Tongue (tissue), 2 donors: ENCODE results near the gene EXT2. TPM values are rescaled to one million over a fixed set of nuclear protein-coding genes. Genes with fewer than 3 reads are reported as not detected.

Experiments
- DNase-seq: peaks from one replicate; pipeline ENCODE4 v3.0.0-alpha.2; 2015
- total RNA-seq: library from RNA; depleted of rRNA; stranded (reverse); fragments of >200 nt; gene quantifications from one replicate; pipeline ENCODE4 v1.2.3, GENCODE V29; 2014

Gene EXT2
- total RNA-seq, 1 donor from 2014 or later: 79.5 TPM

DNA sequence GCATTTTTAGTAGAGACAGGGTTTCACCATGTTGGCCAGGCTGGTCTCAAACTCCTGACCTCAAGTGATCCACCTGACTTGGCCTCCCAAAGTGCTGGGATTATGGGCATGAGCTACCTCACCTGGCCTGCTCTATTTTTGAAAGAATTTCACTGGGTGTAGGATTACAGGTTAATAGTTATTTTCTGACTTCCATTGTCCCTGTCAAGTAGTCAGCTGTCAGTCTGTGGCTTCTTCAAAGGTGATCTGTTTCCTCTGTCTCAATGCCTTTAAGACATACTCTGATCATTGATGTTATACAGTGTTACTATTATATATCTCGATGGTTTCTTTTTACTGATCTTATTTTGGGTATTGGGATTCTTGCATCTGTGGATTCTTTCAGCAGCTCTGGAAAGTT is 10.1 kb upstream of the EXT2 start:
- no peak for DNase-seq

DNA sequence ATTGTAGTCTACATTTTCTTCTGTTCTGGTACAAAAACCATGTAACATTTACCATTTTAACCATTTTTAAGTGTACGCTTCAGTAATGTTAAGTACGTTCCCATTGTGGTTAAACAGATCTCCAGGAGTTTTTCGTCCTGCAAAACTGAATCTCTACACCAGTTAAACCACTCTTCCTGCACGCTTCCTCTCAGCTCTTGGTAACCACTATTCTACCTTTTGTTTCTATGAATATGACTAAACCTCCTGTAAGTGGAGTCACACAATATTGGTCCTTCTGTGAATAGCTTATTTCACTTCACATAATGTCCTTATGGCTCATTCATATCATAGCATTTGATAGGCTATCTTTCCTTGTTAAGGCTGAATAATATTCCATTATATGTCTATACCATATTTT is 7.1 kb upstream of the EXT2 start:
- DNase-seq: no peak

DNA sequence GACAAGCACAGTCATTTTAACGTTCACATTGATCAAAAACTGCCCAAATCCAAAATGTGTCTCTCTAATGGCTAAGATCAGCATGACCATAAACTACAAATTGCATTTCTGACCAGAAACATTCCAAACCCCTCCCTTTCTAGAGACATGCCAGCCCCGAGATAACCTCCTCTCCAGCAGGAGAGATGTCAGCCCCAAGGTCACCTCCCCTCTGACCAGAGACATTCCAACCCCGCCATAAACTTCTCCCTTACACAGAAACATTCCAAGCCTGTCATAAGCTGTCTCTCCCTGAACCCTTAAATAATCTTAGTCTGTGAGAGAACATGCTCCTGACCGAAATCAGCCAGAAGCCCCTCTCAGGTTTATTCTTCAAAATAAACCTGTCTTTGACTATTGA is 6.6 kb upstream of the EXT2 start:
- DNase-seq: no peak

DNA sequence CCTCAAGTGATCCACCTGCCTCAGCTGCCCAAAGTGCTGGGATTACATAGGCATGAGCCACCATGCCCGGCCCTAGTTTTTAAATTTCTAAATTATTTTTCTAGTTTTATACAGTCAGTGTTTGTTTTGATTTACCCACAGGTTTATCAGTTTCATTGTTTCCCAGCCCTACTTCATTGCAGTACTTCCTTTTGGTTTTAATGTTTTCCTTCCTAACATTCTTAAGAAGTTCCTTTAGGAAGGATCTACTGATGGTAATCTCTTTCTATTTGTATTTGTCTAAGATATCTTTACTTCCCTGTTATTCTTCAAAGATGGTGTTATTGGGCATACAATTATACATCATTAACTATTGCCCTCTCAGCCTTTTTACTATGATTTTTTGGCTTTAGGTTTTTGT is 4.9 kb upstream of the EXT2 start:
- DNase-seq: no peak

DNA sequence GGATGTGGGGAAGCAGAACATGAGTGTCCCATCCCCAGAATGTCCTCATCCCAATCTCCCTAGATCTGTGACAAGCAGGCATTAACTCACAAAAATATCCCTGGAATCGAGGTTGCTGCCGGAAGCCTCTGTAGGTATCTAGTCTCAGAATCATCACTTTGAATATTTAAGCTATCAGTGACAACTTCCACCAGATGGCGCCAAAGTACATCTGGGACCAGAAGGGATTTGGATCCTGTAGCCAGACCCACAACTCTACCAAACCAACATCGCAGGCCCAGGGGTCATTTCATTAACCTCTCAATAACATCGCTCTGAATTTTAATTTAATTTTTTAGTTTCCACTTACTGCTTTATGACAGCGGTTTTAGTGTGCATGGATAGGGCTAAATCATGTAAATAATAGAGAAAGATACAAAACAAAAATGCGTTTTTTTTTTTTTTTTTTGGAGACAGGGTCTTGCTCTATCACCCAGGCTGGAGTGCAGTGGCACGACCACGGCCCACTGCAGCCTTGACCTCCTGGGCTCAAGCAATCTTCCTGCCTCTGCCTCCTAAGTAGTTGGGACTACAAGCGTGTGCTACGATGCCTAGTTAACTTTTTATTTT is 1.1 kb upstream of the EXT2 start:
- DNase-seq: peak; percentile 94

DNA sequence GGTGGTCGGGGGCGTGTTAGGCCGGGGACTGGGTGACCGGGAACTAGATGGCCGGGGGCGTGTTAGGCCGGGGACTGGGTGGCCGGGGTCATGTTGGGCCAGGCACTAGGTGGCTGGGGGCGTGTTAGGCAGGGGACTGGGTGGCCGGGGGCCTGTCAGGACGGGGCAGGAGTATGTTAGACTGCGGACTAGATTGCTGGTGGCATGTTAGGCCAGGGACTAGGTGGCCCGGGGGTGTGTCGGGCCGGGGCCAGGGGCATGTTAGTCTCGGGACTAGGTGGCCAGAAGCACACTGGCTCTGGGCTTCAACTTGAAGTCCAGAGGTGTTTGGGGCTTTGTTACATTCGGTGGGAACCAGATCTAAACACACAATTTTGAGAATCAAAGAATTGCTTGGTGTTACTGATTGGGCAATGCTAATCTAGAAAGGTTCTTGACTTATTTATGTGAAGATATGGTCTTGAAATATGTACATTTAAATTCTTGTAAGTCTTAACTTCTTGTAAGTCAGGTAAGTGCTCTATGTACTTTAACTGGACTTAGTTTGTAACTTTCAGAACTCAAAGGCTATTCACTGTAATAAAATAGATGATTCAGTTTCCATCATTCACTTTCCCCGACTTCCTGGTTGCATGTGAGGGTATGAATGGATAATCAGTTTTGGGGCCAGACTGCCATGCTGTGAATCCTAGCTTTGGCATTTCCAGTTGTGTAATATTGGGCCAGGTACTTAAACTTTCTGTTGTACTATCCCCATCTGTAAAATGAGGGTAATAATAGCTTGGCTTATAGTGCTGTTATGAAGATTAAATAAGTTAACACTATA is 1.1 kb downstream of the EXT2 start:
- no peak for DNase-seq

DNA sequence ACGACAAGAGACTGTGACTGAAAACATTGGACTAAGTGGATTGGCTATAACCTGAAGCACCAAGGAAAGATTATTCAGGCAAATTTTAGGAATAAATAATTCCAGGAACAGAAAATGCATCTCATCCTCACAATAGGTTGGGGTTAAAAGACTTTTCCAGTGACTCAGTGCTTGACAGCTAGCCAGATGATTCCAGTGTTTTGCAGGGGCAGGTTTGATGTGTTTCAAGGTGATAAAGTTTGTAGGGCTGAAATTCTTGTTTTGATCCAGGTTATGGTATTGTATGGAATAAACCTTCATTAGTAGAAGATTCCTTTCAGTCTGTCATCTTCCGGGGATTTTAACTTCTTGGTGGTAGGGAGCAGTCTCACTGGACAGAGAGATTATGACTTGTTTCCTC is 2.3 kb downstream of the EXT2 start:
- no peak for DNase-seq

DNA sequence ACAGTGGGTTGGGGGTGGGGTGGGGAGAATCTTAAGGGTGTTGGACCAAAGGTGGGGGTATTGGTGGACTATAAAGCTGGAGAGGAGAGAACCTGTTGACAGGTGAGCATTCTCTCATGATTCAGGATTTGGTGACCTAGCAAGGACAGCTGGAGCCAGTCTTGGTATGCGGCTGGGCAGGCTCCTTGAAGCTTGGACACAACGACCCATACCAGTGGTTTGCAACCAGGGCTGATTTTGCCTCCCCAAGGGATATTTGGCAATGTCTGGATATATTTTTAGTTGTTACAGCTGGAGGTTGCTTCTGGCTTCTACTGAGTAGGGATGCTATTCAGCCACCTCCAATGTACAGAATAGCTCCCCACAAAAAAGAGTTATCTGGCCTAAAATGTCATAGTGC is 5.6 kb downstream of the EXT2 start:
- no peak for DNase-seq

DNA sequence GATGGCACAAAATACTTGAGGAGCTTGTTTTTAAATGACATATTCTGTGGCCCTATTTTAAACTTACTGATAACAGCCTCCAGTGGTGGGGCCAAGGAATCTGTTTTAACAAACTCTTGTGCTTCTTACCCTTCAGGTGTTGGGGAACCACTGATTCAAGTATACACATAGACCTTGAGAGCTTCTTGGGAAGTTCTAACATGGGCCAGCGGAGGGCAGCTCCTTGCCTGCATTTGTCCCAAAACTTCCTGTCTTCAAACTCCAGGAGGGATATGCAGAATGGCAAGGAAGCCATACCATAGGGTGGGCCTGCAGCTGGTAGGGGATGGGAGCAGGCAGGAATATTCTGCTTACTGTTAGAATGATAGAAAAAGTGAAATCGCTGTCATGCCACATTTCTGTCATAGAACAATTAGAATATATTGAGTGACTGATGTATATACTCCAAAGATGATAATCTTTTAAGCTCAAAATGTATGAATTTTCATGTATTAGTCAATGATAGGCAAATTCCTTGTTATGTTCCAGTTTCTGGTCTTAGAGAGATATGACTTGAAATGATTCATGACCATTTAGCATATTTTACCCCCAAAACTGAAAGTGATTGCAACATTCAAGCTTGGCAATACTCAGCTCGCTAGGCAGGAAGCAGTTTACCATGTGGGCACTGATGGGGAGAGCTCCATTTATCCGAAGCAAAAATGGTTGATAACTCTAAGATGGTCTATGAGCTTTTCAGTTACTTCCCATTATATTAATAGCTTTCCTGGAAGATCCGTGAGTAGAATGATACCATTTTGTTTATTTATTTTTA is 9.2 kb downstream of the EXT2 start:
- no peak for DNase-seq

DNA sequence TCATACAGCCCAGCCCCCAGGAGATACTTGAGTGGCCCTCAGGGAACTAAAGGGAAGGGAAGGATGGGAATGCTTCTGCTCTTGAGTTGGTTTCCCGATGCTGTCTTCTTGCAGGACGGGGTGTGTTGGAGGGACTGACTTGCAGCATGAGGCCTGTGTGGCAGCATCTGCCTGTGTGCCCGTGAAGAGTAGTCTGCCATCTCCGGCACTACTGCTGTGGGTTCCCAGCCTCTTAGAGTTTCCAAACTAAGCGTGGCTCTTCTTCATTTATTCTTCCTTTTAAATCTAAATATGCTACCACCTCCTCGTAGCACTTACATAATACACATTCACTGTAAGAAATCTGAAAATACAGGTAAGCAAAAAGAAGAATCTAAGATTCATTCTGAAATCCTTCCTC is 12.8 kb downstream of the EXT2 start:
- no peak for DNase-seq

DNA sequence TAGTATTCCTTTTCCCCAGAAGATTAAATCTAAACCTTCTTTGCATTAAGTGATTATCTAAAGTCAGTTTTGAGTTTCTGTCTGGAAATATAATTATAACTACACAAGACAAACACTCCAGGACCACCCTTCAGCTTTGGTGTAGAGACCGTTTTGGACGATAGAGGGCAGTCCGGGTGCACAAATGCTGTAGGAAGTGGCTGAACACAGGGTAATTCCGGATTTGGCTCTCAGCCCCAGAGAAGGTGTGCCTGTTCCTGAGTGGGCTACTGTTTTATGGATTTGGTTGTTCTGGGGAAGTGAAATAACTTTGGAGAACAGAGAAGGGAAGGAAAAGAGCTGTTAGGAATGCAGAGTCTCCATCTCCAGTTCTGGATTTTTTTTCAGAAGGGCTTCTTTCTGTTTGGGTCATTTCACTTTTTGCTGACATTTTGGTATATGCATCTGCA is 14.8 kb downstream of the EXT2 start:
- DNase-seq: peak; percentile 77

DNA sequence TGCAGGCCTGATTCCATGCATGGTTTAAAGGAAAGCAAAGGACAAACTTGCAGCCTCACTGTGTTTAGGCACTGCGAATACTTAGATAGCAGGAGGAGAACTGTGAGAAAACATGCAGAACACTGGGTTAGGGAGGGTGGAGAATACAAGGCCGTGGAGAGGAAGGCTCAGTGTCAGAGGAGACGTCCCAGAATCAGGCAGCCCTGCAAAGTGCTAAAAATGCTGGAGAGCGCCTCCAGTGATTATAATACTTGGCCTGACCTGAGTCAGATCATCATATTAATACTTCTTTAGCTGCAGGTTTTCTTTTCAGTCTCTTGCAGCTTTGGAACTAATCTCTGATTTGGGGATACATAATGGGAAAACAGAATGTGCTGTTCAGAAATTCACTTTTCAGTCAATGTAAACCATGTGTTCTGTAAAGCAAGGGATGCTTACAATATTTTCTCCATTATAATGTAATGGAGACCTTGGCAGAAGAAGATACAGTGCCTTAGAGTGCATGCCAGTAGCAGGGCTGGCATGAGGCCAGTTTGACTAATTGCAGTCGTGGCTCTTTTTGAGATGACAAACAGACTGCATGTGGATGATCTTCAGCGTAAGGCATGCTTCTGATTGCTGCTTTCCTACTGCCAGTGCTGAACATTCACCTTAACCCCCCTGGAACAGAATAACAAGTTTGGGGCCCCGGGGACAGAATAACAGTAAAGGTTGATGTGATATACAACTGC is 16.8 kb downstream of the EXT2 start:
- peak; percentile 88 for DNase-seq

DNA sequence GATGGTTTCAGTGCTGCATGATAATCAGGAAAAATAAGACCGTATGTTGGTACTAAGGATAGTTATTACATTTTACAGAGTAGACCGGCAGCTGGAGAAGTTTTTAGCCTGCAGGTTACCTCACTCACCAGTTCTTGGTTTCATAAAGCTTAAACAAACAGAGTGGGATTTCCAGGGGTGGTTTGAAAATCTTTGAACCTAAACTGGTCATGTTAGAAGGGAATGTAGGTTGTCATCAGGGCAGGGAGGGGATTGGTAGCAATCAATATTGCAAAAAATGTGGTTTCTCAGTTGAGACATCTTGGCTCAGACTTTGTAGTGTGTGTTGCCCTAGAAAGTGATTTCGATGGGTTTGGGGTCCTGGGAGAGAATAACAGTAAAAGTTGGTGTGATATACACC is 17.5 kb downstream of the EXT2 start:
- no peak for DNase-seq

DNA sequence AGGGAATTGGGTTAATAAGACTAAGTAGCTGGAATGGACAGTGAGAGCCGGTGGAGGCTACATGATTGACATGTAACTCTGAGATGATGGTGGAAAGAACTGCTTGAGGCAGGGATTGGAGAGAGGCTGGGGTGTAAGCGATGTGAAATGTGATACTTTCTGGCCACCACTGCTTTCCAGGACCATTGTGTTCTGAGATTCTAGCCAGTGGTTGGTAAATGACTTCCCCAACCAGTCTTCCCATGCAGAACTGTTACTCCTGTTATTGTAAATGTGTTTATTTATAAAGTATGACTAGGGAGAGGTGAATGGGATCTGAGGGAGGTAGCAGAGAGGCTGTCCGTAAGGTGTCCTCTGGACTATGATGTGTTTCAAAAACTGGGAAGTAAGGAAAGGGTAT is 18.1 kb downstream of the EXT2 start:
- no peak for DNase-seq

DNA sequence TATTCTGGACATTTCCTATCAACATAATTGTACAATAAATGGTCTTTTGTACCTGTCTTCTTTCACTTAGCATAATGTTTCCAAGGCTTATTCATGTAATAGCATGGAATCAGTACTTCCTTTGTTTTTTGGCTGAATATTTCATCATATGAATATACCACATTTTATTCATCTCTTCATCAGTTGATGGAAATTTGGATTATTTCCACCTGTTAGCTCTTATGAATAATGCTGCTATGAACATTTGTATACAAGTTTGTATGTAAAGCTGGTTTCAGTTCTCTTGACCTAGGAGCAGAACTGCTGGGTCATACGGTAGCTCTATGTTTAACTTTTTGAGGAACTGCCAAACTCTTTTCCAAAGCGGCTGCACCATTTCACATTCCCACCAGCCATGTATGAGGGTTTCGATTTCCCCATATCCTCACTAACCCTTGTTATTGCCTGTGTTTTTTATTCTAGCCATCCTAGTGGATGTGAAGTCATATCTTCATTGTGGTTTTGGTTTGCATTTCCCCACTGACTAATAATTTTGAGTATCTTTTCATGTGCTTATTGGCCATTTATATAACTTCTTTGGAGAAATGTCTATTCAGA is 20.9 kb downstream of the EXT2 start:
- no peak for DNase-seq

DNA sequence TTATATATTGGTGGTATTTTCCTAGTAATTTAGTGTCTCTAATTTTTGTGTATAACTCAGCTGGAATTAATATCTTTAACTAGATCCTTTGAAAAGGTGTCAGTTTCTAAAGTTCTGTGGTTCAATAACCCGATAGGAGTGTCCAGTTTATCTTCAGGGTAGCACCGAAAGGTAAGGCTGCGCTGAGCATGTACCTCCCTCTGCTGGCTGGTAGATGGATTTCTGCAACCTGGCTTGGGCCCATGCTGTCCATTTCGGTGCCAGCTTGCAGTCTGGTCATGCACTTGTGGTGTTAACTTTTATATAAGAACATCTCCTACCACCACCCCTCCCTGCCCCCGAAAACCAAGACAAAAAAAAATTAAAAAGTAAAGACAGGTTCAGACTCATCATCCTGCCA is 24.7 kb downstream of the EXT2 start:
- peak; percentile 44 for DNase-seq

DNA sequence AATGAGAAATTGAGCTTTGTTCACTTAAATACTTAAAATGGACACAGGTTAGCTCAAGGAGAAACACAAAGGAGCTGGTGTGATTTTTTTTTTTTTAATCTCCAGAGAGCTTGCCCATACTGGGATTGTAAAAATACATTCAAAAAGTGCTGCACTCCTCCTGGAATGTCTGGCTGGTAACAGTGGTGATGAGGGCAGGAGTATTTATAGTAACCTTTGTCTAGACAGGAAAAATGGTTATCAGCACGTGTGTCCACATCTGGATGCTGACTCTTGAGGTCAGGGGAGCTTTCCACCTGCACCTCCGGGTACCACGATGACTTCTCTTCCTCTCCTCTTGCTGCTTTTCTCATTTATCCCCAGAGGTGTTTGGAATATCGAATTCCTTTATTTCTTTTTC is 30.1 kb downstream of the EXT2 start:
- DNase-seq: no peak

DNA sequence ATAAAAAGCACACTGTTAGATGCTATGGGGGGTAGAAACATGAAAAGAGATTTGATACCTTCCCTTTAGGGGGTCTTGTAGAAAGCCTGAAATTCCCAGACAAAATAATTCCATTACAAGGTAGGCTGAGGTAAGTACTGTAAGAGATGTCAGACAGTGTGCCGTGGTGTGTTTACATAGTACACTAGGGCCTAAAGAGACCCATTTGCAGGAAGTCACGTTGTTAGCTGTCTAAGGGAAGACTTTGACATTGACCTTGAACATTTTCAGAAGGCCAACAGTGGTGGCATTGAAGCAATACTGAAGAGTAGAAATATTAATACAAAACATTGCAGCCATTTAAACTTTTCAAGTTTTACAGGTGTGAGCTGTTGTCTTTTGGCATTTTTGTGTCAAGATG is 30.8 kb downstream of the EXT2 start:
- no peak for DNase-seq

DNA sequence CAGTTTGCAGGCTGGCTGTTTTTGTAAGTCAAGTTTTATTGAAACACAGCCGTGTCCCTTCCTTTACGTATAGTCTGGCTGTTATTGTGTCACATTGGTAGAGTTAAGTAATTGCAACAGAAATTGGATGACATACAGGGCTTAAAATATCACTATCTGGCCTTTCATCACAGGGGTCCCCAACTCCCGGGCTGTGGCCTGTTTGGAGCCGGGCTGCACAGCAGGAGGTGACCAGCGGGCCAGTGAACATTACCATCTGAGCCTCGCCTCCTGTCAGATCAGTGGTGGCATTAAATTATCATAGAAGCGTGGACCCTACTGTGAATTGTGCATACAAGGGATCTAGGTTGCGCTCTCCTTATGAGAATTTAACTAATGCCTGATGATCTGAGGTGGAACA is 31.7 kb downstream of the EXT2 start:
- DNase-seq: no peak

DNA sequence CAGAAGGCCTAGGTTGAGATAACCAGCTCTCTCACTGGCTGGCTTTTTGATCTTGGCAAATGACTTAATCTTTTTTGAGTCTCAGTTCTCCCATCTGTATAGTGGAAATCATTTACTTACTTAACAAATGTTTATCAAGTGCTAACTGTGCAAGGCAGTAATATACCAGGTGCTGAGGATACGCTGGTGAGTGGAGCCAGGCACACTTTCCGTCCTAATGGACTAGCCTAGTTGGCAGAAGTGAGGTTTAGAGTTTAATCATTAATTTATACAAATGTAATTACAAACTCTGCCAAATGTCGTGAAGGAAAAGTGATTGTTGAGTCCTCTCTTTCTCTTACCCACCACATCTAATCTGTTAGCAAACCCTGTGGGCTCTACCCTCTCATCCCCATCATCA is 33.3 kb downstream of the EXT2 start:
- DNase-seq: no peak

DNA sequence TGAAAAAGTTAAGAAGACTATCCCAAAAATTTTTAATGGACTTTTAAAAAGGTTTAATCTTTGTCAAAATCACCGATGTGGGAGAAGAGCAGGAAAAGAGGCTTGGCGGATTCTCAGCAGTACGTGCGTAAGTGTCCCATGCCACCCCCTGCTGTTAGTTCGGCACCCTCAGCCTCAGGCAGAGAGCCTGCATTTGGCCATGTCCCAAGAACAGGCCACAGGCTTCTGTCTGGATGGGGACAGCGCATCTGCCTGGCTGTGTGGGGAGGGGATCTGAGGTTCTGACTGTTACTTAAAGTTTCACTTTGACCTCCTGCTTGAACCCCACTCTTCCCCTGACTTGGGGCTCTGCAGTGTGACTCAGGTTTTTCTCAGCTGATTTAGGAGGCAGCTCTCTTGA is 35.3 kb downstream of the EXT2 start:
- no peak for DNase-seq

DNA sequence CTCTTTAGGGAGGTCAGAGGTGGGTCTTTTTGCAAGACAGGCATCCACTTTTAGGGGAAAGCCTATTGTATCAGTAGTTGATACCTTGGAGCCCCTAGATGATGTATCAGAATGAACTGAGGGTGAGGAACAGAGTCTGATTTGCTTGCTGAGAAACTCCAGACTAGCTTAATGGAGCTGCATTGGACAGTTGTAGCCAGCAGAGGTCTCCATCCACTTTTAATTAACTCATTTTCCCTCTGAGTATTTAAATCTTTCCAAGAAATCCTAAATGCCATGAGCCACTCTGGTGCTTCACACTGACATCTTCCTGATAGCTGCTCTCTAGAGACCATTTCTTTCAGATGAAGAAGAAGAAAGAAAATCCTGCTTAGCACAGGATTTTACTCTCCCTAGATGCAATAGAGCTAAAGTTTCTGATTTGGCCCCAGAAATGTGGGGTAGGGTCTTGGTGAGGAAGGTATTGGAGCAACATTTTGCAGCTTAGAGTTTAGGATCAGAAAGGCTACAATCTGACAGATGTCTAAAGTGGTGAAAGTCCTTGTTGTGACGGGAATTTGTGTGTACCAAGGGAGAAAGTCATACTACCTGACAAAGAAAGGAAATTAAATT is 38.0 kb downstream of the EXT2 start:
- peak; percentile 71 for DNase-seq
